DMS153 treated with DMSO at 0.1 percent for 48 hours (cell line): ENCODE measurements around the gene LMF1.

ENCODE experiments used
- DNase-seq: peaks from one replicate; lab custom pipeline; 2025; ENCODE audit not compliant: unreplicated experiment; lab: John Stamatoyannopoulos, UW

LMF1 gene

GRCh38 chr16:1003391-1004347 lies 32.9 kb upstream of the LMF1 start:
- no peak for DNase-seq

- DNase-seq: no peak
Observed at GRCh38 chr16:1002399-1003166, 31.8 kb upstream of the LMF1 start.

GRCh38 chr16:1001096-1001495 lies 30.3 kb upstream of the LMF1 start:
- DNase-seq: no peak

DNA sequence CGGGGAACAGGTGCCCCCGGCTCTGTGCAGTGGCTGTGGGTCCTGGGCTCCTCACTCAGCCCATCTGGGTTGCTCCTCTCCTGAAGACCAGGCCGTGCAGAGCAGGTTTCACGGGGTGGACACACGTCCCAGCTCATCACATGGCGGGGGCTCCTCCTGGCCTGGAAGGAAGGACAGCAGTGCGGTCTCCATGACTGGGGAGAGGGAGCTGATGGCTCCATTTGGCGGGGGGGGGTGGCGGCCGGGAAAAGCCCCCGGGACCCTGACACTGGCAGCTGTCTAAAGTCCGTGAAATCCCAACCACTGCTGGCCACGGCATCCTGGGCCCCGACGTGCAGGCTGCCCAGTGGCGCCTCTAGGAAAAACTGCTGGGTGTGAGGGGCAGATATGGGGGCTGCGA lies 29.8 kb upstream of the LMF1 start:
- no peak for DNase-seq

- no peak for DNase-seq
Observed at GRCh38 chr16:999677-1000076, 28.9 kb upstream of the LMF1 start.

DNA sequence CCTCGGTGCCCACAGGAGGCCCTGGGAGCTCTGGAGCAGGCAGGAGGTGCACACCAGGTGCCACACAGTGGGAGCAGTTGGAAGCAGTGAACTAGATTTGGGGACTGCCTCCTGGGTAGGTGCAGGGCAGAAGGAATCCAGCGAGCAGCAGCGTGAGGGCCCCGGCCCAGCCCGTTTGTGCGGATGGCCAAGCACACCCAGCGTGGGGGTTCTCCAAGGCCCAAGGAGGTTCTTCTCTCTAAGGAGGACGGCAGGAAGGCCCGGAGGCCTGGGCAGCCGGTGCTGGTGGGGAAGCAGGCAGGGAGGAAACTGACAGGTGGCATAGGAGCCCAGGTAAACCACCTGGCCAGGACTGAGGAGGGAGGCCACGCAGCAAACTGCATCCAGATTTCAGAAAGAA lies 27.8 kb upstream of the LMF1 start:
- no peak for DNase-seq

GRCh38 chr16:998211-998610 lies 27.4 kb upstream of the LMF1 start:
- no peak for DNase-seq

DNA sequence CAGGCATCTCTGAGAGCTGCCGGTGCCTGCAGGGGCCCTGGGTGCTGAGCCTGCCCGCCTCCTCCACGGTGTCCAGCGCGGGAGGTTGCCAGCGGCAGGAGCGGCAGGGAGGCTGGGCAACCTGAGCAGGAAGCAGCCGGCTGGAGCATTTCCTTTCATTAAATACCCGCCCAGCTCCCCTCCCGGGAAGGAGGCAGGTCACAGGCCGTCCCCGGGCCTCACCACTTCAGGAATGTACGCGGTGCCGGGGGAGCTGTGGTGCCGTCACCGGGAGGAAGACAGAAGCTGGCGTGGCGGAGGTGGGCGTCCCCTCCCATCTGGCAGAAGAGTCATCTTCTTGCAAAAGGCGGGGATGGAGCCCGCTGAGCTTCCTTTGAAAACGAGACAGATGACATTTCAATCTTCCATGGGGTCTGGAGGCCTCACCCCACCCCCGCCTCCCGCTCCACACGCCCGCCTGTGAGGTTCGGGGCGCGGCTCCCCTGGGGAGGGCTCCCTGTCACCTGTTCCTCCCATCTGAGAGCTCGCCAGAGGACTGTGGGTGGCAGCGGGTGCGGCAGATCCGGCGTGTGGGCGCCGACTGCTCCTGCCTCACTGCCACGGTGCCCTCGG lies 26.8 kb upstream of the LMF1 start:
- DNase-seq: no peak

- DNase-seq: no peak
Observed at GRCh38 chr16:996681-997080, 25.9 kb upstream of the LMF1 start.

DNA sequence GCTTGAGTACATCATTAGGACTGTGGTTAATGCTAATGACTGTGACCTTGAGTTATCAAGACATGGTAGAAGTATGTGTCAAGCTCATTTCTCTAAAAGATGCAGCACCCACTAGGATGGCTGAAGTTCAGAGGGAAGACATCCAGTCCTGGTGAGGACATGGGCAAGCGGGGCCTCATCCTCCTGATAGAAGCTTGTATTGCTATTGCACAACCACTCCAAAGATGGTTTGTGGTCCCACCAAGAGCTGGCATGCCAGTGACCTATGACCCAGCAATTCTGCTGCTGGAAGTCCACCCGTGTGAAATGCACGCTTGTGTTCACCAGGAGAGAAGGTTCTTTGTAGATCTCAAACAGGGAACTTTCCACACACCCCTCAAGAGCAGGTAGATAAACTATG lies 25.0 kb upstream of the LMF1 start:
- no peak for DNase-seq

GRCh38 chr16:995087-995486 lies 24.3 kb upstream of the LMF1 start:
- no peak for DNase-seq

GRCh38 chr16:993731-994130 lies 22.9 kb upstream of the LMF1 start:
- DNase-seq: no peak

DNA sequence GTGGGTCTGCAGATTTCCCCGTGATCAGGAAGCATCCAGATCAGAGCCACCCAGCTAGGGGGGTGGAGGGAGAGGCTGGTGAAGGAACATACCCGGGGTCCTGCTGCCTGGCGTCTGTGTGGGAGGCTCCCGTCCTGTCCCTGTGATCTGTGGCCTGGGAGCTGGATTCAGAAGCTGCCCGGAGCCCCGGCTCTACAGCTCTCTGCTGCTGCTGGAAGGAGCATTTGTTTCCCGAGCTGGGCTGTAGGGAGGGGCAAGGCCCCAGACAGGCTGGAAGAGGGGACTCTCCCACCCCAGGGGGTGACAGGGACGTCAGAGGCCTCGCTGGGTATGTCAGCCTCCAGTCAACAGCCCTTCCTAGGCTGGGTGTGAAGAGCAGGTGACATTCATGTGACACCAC lies 21.0 kb upstream of the LMF1 start:
- no peak for DNase-seq

- DNase-seq: no peak
Observed at GRCh38 chr16:991345-991744, 20.6 kb upstream of the LMF1 start.

- DNase-seq: no peak
Observed at GRCh38 chr16:990516-991291, 19.9 kb upstream of the LMF1 start.

- no peak for DNase-seq
Observed at GRCh38 chr16:989354-989814, 18.6 kb upstream of the LMF1 start.

- no peak for DNase-seq
Observed at GRCh38 chr16:988471-989353, 17.9 kb upstream of the LMF1 start.

DNA sequence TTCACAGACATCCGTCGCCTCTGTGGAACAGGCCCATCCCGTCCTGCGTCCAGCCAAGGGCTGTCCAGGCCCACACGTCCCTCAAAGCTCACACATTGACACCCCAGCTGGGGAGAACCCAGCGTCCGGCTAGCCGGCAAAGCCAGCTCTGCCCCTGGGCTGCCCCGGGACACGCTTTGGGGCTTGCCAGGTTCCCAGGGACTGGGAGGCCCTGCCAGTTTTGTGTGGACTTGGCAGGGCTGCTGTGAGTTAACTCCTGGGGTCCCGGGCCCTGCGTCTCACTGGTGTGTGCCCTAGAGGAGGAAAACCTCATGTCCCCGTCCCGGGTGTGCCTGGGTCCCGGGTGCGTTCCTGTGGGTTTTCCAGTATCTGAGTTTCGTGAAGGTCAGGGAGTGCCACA lies 17.1 kb upstream of the LMF1 start:
- DNase-seq: no peak

DNA sequence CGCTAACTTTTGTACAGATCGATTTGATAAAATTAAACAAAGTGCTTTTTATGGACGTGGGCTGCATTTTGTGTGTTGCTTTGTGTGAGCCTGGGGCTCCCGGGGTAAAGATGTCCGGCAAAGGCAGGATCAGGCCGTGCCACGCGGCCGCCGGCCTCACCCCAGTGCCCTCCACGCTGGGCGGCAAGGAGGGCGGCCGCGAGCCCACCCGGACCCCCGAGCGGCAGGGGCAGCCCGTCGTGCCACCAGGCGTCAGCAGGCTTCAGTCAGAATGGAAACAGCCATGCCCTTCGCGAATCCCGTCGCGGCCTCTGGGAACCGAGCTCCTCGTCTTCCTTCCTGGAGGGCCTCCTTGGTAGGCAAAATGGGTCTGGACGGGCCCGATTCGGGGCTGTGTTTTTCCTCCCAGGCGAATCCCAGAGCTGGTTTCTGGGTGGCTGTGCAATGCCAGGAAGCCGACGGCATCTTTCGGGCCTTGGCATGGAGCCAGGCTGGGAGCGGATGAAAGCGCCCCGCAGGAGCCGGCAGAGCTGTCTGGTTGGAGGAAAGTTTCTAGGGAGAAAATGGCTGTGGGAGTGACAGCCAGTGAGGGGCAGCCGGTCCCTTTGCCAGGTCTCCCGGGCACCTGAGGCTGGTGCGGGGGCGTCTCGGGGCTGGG lies 16.3 kb upstream of the LMF1 start:
- DNase-seq: no peak
